AG09319 (cell line): ENCODE data around the gene ZNF484.
"Not testable (repeated sequence)": the region's sequence is repeated elsewhere in the genome, so short reads cannot be mapped to it uniquely, and the experiment has no call there.

ENCODE experiments used
- DNase-seq: peaks from one replicate; pipeline ENCODE4 v3.0.0-alpha.2; 2010; ENCODE audit warnings: low read depth; ENCODE audit errors: extremely low read depth
- CTCF ChIP-seq: IDR thresholded peaks from 2 replicates; pipeline ENCODE4 v1.5.1; 2011; ENCODE audit warnings: low read depth, mild to moderate bottlenecking, inconsistent platforms, low read length, moderate library complexity

Gene ZNF484

GRCh38 chr9:92894711-92895362 lies 17.0 kb upstream of the ZNF484 start:
- no peak for TF ChIP-seq CTCF
- DNase-seq = no peak

- DNase-seq = not testable (repeated sequence)
Observed at GRCh38 chr9:92893916-92894610, 16.2 kb upstream of the ZNF484 start.

GRCh38 chr9:92892276-92892675 lies 14.4 kb upstream of the ZNF484 start:
- not testable (repeated sequence) for DNase-seq

- DNase-seq = no peak
- TF ChIP-seq CTCF = no peak
Observed at GRCh38 chr9:92890761-92891160, 12.9 kb upstream of the ZNF484 start.

GRCh38 chr9:92887880-92888338 lies 10.1 kb upstream of the ZNF484 start:
- no peak for TF ChIP-seq CTCF
- no peak for DNase-seq

- DNase-seq = not testable (repeated sequence)
Observed at GRCh38 chr9:92886846-92887610, 9.2 kb upstream of the ZNF484 start.

- DNase-seq = not testable (repeated sequence)
Observed at GRCh38 chr9:92883666-92884405, 6.0 kb upstream of the ZNF484 start.

GRCh38 chr9:92882276-92882675 lies 4.4 kb upstream of the ZNF484 start:
- no peak for DNase-seq
- no peak for TF ChIP-seq CTCF

GRCh38 chr9:92875373-92875772 lies 2.5 kb downstream of the ZNF484 start:
- TF ChIP-seq CTCF = no peak
- DNase-seq = no peak
